OCI-LY7 (cell line): ENCODE data around the gene KCMF1. TPM values are rescaled to one million over a fixed set of nuclear protein-coding genes. Genes with fewer than 3 reads are reported as not detected.

Experiments
- BruUV-seq: library from RNA; stranded (reverse); fragments of 400-500 nt; replicated peaks from 2 replicates; lab custom pipeline; 2021; lab: Mats Ljungman, UMichigan
- CTCF ChIA-PET: fragments of 300-600 bp; sonication (Branson Sonifier 250); formaldehyde crosslinking; loops from one replicate; lab custom pipeline; 2022; ENCODE audit warnings: antibody characterized with exemption; ENCODE audit not compliant: unreplicated experiment; lab: Charles Lee
- POLR2A ChIA-PET: fragments of 300-600 bp; sonication (Branson Sonifier 250); formaldehyde crosslinking; loops from one replicate; lab custom pipeline; 2022; ENCODE audit warnings: antibody characterized with exemption; lab: Charles Lee
- DNase-seq: peaks from one replicate; pipeline ENCODE4 v3.0.0-alpha.2; 2015; ENCODE audit warnings: low spot score
- H2AFZ ChIP-seq: fragments of 200-600 bp; sonication (generic), shearing (Covaris generic); 2 replicates; pipeline ENCODE4 v1.6.1; 2014; ENCODE audit warnings: mild to moderate bottlenecking, antibody characterized with exemption, low read length, moderate library complexity
- H3K27ac ChIP-seq: fragments of 200-600 bp; sonication (generic); 2 replicates; pipeline ENCODE4 v1.5.1; 2014; ENCODE audit warnings: mixed run types, low read depth, mild to moderate bottlenecking, moderate library complexity, low read length, inconsistent platforms; ENCODE audit not compliant: poor library complexity, severe bottlenecking
- H3K36me3 ChIP-seq: fragments of 200-600 bp; sonication (generic); 2 replicates; pipeline ENCODE4 v1.6.1; 2014; ENCODE audit warnings: mild to moderate bottlenecking, antibody characterized with exemption, low read length, moderate library complexity, mixed read lengths; ENCODE audit not compliant: insufficient read depth
- H3K4me1 ChIP-seq: fragments of 200-600 bp; sonication (generic); 2 replicates; pipeline ENCODE4 v1.5.1; 2014; ENCODE audit warnings: mild to moderate bottlenecking, low read length; ENCODE audit not compliant: insufficient read depth, poor library complexity, severe bottlenecking
- H3K4me2 ChIP-seq: fragments of 200-600 bp; sonication (generic); 2 replicates; pipeline ENCODE4 v1.6.1; 2014; ENCODE audit warnings: mild to moderate bottlenecking, low read length
- H3K4me3 ChIP-seq: fragments of 200-600 bp; sonication (generic); 2 replicates; pipeline ENCODE4 v1.5.1; 2014; ENCODE audit warnings: mild to moderate bottlenecking, low read depth, low read length; ENCODE audit not compliant: poor library complexity, severe bottlenecking
- H3K79me2 ChIP-seq: fragments of 200-600 bp; sonication (generic); 2 replicates; pipeline ENCODE4 v1.6.1; 2016; ENCODE audit warnings: low read depth, mild to moderate bottlenecking, low read length, moderate library complexity, mixed read lengths; ENCODE audit not compliant: insufficient read depth
- H3K9me2 ChIP-seq: fragments of 200-600 bp; sonication (generic); 2 replicates; pipeline ENCODE4 v1.6.1; 2016; ENCODE audit warnings: mild to moderate bottlenecking, low read length, mixed read lengths; ENCODE audit not compliant: insufficient read depth
- H3K9me3 ChIP-seq: fragments of 200-600 bp; sonication (generic); 2 replicates; pipeline ENCODE4 v1.6.1; 2014; ENCODE audit warnings: mild to moderate bottlenecking, mixed run types, low read length, mixed read lengths
- H4K20me1 ChIP-seq: fragments of 200-600 bp; sonication (generic); 2 replicates; pipeline ENCODE4 v1.6.1; 2014; ENCODE audit warnings: mild to moderate bottlenecking, antibody characterized with exemption, low read length, moderate library complexity, mixed read lengths; ENCODE audit not compliant: insufficient read depth
- CTCF ChIP-seq: fragments of 200-600 bp; sonication (generic); conservative IDR thresholded peaks from 2 replicates; pipeline ENCODE4 v1.5.1; 2014; ENCODE audit warnings: mild to moderate bottlenecking, antibody characterized with exemption, low read length, moderate library complexity, mixed read lengths
- EZH2phosphoT487 ChIP-seq: fragments of 200-600 bp; sonication (generic); IDR thresholded peaks from 2 replicates; pipeline ENCODE4 v1.6.1; 2018; ENCODE audit warnings: low read depth, borderline replicate concordance, mild to moderate bottlenecking, mixed run types, antibody characterized with exemption, low read length, moderate library complexity, mixed read lengths
- intact Hi-C: fragments of 100-400 bp; cut with micrococcal nuclease; formaldehyde crosslinking; loops from one replicate; pipeline ENCODE4 v1.10.0; 2022; ENCODE audit not compliant: unreplicated experiment
- total RNA-seq, 2 experiments: library from RNA; depleted of rRNA in 1 of 2; stranded (reverse); fragments of >200 nt in 1 of 2; shearing (Covaris generic) in 1 of 2; gene quantifications; 2 replicates each; pipeline ENCODE4 v1.2.3, GENCODE V29; 2014 to 2022

The KCMF1 gene
- total RNA-seq, 2 experiments from 2014 or later = 42.2 to 95.1 TPM

GRCh38 chr2:85073033-85073432 lies 102.1 kb downstream of the KCMF1 start:
- TF ChIP-seq CTCF = no peak
- TF ChIP-seq EZH2phosphoT487 = no peak
- no peaks in the 10 kb centered on the region for H3K36me3 ChIP-seq
- no peaks in the 10 kb centered on the region for H3K9me2 ChIP-seq
- no peaks in the 10 kb centered on the region for H4K20me1 ChIP-seq
- ChIA-PET CTCF (no interaction called here), POLR2A (interaction anchor here (0.5 to 0.7 kb wide), 3 partner anchors 25 to 635 kb away, joined by 3 read pairs; no protein-coding TSS in a partner anchor)
- H3K4me1 ChIP-seq = no peaks in the 10 kb centered on the region
- no peak overlapping the region for H3K4me3 ChIP-seq
- no peaks in the 10 kb centered on the region for H3K79me2 ChIP-seq
- H2AFZ ChIP-seq = no peak overlapping the region
- BruUV-seq = no TSS peak
- H3K27ac ChIP-seq = no peak overlapping the region
- no peak overlapping the region for H3K4me2 ChIP-seq
- no peak for DNase-seq
- intact Hi-C loops = no loop called here
- no peaks in the 10 kb centered on the region for H3K9me3 ChIP-seq

GRCh38 chr2:85076618-85077274 lies 105.8 kb downstream of the KCMF1 start:
- Histone ChIP-seq H3K27ac (no peak overlapping the region), H3K9me2 (no peaks in the 10 kb centered on the region), H3K36me3 (no peaks in the 10 kb centered on the region), H3K4me3 (no peak overlapping the region), H3K9me3 (no peaks in the 10 kb centered on the region), H4K20me1 (no peaks in the 10 kb centered on the region), H3K4me1 (no peaks in the 10 kb centered on the region), H3K4me2 (no peak overlapping the region), H2AFZ (no peak overlapping the region), H3K79me2 (no peaks in the 10 kb centered on the region)
- ChIA-PET CTCF (no interaction called here), POLR2A (interaction anchor here (0.7 kb wide), 1 partner anchor 725 kb away, joined by 4 read pairs; no protein-coding TSS in a partner anchor)
- DNase-seq = no peak
- no TSS peak for BruUV-seq
- TF ChIP-seq EZH2phosphoT487 (no peak), CTCF (no peak)
- intact Hi-C loops = no loop called here

- Histone ChIP-seq H3K4me3 (no peak overlapping the region), H4K20me1 (no peaks in the 10 kb centered on the region), H3K36me3 (no peaks in the 10 kb centered on the region), H3K4me2 (no peak overlapping the region), H3K9me2 (no peaks in the 10 kb centered on the region), H3K9me3 (0 out of 2 replicates have a peak, but pooled peaks cover 7% of the 10 kb centered on the region), H3K27ac (no peak overlapping the region), H3K4me1 (no peaks in the 10 kb centered on the region), H2AFZ (no peak overlapping the region), H3K79me2 (no peaks in the 10 kb centered on the region)
- TF ChIP-seq EZH2phosphoT487 (no peak), CTCF (no peak)
- ChIA-PET CTCF (no interaction called here), POLR2A (interaction anchor here (0.5 to 1.2 kb wide), 2 partner anchors 32 to 86 kb away, joined by 3 to 4 read pairs; no protein-coding TSS in a partner anchor)
- no peak for DNase-seq
- intact Hi-C loops = no loop called here
- BruUV-seq = no TSS peak
Measured at GRCh38 chr2:85077859-85078419, 107.0 kb downstream of the KCMF1 start.
